ENCODE measurements around the gene NADK.

Gene NADK

GRCh38 chr1:1785666-1786065 lies 7.4 kb upstream of the NADK start:
- DNase-seq, result no peak

- no peak for DNase-seq
Observed at GRCh38 chr1:1784933-1785332, 6.7 kb upstream of the NADK start.

DNA sequence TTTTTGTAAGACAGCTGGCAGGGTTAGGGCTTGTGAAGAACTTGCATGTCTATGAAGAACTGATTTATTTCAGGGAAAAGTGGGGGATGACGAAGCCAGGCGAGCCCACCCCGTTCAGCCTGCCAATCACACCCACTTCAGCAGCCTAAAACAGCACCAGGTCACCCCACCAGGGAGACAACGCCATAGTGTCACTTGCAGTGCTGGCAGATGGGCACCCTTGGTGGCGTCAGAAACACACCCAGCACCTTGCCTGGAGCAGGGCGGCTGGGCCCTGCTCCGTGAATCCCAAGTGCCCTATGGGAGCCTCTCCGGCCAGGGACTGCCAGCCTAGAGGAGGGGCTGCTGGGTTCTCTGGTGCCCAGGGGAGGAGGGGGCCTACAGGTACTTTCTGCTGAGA lies 5.0 kb upstream of the NADK start:
- no peak for DNase-seq

- DNase-seq, result peak; percentile 80 to 82
Observed at GRCh38 chr1:1782399-1783221, 4.3 kb upstream of the NADK start.

GRCh38 chr1:1781526-1781903 lies 3.2 kb upstream of the NADK start:
- DNase-seq, result no peak

- DNase-seq, result no peak
Observed at GRCh38 chr1:1780598-1781525, 2.6 kb upstream of the NADK start.

- peak; percentile 97 to 98 for DNase-seq
Observed at GRCh38 chr1:1779691-1780597, 1.7 kb upstream of the NADK start.

- peak in 1 of 2 donors; percentile 17 for DNase-seq
Observed at GRCh38 chr1:1779320-1779675, 1.0 kb upstream of the NADK start.

GRCh38 chr1:1778663-1779319 lies 521 bp upstream of the NADK start:
- peak; percentile 91 to 95 for DNase-seq

GRCh38 chr1:1777583-1777899 lies 729 bp downstream of the NADK start:
- peak in 1 of 2 donors; percentile 19 for DNase-seq

DNA sequence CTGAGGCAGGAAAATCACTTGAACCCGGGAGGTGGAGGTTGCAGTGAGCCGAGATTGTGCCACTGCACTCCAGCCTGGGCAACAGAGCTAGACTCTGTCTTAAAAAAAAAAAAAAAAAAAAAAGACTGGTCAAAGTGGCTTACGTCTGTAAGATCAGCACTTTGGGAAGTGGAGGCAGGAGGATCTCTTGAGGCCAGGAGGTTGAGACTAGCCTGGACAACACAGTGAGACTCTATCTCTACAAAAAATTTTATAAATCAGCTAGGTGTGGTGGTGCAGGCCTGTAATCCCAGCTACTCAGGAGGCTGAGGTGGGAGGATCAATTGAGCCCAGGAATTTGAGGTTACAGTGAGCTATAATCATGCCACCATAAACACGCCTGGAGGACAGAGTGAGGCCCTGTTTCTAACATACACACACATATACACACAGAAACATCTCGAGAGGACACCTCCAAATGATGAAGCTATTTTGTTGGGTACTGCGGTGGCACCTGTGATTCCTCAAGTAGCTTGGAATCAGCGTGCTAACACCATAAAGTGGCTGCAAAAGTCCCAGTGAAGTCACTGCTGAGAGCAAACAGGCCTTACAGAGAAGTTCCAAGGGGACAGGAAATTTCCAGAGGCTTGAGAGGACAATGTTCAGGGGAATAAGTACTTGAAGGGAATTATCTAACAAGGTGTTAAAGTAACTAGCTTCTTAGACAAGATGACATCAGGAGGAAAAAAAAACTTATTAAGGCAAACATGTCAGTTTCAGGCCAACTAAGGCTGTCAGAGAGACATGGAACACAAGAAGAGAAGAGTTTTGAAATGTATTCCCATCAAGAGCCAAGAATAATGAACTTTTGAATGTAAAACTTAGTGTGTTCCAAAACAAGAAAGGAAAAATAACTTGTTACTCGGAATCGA lies 1.3 kb downstream of the NADK start:
- DNase-seq, result no peak

DNA sequence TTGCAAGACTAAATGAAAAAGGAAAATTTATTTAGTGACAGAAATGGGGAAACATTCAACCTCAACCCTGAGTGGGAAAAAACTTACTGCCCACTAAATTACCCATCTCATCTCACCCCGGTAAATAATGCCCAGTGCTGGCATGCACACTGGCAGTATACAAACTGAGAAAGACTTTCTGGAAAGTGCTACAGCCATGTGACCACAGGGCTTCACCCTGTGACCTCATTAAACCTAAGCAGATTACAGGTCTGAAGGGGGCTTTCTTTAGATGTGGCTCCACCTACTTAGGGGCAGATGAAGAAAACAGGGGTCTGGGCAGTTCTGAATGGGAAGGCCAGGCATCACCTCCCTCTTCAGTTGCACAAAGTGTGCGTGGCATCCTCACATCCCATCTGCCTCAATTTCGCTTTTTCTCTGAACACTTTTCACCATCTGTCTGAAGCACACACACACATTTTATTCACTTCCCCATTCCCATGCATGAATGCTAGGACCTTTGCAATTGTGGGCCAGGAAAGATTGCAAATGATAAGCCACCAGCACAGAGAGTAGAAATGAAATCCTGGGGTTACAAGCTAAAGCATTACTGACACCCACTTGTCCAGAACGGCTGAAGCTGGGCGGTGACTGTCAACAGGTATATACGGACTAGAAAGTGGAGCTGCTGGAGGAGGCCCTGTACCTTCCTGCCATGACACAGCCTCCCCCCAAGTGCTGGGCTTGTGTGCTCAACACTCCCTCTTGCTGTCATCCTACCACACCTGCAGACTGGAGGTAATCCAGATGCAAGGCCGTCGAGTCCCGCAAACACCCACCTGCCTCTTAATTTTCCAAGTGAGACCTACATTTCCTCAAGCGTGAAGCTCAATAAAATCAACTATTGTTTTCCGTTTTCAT lies 2.7 kb downstream of the NADK start:
- peak; percentile 34 to 46 for DNase-seq

DNA sequence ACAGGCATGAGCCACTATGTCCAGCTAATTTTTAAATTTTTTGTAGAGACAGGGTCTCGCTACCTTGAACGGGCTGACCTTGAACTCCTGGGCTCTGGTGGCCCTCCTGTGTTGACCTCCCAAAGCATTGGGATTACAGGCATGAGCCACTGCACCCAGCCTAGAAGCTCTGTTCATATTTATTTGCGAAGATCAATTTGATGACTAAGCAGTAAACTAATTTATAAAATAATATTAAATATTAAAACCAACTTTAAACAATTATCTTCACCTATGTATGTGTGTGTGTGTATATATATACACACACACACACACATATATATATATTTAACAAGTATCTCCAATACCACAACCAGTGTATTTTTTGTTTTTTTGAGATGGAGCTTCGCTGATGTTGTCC lies 4.4 kb downstream of the NADK start:
- DNase-seq, result no peak

GRCh38 chr1:1771096-1771495 lies 7.2 kb downstream of the NADK start:
- DNase-seq, result no peak

GRCh38 chr1:1770102-1770501 lies 8.2 kb downstream of the NADK start:
- no peak for DNase-seq

- DNase-seq, result no peak
Observed at GRCh38 chr1:1768249-1768992, 9.8 kb downstream of the NADK start.

- DNase-seq, result no peak
Observed at GRCh38 chr1:1764876-1765470, 13.3 kb downstream of the NADK start.

GRCh38 chr1:1763657-1764621 lies 14.3 kb downstream of the NADK start:
- peak; percentile 94 to 95 for DNase-seq

Data from inflammatory macrophage (primary cell).